Measurements from ENCODE around the gene TGFBR2. TPM values are rescaled to one million over a fixed set of nuclear protein-coding genes. Genes with fewer than 3 reads are reported as not detected.

TGFBR2 gene
- total RNA-seq, 6 donors from 2014 or later: 82.8 to 385 (median 285) TPM

DNA sequence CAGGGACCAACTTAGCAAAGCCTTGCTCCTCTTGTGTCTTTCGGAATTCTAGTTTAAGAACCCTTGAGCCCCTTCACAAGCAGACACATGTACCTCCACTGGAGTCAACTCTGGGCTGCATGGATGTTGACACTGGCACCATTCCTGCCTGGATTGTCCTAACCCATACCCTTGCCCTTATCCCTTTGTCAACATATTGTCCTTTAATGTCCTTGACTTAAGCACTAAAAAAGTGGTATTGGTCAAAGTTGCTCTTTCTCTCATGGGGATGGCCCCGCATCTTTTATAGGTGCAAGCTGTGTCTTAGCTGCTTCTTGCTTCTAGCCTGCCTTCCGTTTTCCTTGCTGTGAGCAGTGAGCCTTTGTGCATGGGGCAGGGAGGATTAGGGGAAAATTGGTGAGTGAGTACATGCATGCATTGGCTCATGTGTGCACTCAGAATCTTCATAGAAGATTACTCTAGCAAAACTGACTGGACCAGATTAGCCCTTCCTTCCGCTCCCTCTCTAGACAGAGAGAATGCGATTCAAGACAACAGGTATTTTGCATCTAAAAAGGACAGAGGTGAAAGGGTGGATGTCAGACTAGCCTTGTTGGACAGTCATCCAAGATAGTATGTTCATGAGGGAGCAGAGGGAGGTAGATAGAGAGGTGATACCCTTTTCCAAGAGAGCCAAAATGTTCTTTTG, 42.4 kb downstream of the TGFBR2 start:
- no peaks in the 10 kb centered on the region for H3K27me3 ChIP-seq
- WGBS, 2 donors: 69 to 77% methylated on average over 5 of the region's 5 CpGs
- peak overlapping the region; percentile 19 to 68 (median 52) for H3K27ac ChIP-seq
- H3K9me3 ChIP-seq: no peaks in the 10 kb centered on the region
- H3K4me3 ChIP-seq: no peak overlapping the region
- TF ChIP-seq EP300 (IDR thresholded peaks at IDR 0.05): no peak
- no peak for TF ChIP-seq POLR2A (IDR thresholded peaks at IDR 0.05)
- TF ChIP-seq, protein P1, sequence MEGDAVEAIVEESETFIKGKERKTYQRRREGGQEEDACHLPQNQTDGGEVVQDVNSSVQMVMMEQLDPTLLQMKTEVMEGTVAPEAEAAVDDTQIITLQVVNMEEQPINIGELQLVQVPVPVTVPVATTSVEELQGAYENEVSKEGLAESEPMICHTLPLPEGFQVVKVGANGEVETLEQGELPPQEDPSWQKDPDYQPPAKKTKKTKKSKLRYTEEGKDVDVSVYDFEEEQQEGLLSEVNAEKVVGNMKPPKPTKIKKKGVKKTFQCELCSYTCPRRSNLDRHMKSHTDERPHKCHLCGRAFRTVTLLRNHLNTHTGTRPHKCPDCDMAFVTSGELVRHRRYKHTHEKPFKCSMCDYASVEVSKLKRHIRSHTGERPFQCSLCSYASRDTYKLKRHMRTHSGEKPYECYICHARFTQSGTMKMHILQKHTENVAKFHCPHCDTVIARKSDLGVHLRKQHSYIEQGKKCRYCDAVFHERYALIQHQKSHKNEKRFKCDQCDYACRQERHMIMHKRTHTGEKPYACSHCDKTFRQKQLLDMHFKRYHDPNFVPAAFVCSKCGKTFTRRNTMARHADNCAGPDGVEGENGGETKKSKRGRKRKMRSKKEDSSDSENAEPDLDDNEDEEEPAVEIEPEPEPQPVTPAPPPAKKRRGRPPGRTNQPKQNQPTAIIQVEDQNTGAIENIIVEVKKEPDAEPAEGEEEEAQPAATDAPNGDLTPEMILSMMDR (IDR thresholded peaks at IDR 0.05): no peak
- no peak for TF ChIP-seq POLR2AphosphoS5 (IDR thresholded peaks at IDR 0.05)
- ATAC-seq (ENCODE audit: low FRiP score in 2 of 2) (no peak), DNase-seq (no peak)
- peaks cover 35 to 90% (median 52%) of the 10 kb centered on the region in 4 donors for H3K36me3 ChIP-seq
- H3K4me1 ChIP-seq: peaks cover 57 to 66% (median 60%) of the 10 kb centered on the region in 4 donors

DNA sequence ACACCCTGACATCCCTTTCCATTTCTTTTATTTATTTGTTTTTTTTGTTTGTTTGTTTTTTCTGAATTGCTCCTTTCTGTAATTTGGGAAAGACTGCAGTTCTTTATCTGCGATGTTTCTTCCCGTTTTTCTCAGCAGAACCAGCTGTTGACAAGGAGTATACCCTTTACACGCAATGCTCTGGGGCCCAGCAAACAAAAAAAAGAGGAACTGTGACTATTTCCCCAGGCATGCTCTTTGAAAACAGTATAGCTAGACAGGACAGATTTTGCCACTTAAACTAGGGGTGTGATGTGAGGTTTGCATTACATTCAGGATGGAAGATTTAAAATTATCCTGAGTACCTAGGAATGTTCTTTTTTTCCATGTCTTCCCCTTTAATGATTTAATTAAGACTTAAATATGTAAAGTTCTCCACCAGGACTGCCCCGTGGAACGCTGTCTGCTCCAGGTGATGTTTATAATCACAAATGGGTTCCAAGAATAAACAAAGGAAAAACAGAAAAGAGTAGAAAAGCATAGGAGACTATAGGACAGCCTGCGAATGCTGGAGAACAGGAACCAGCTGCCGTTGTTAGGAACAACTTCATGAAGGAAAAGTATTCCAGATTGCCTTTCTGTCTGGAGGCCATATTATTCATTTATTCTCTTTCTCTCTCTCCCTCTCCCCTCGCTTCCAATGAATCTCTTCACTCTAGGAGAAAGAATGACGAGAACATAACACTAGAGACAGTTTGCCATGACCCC, 43.3 kb downstream of the TGFBR2 start:
- Histone ChIP-seq H3K9me3 (no peaks in the 10 kb centered on the region), H3K27me3 (no peaks in the 10 kb centered on the region), H3K27ac (peak overlapping the region; percentile 36 to 68 (median 64)), H3K4me1 (peaks cover 57 to 66% (median 58%) of the 10 kb centered on the region in 4 donors), H3K4me3 (no peak overlapping the region), H3K36me3 (peaks cover 34 to 98% (median 59%) of the 10 kb centered on the region in 4 donors)
- TF ChIP-seq POLR2A (IDR thresholded peaks at IDR 0.05) (no peak), EP300 (IDR thresholded peaks at IDR 0.05) (no peak), POLR2AphosphoS5 (IDR thresholded peaks at IDR 0.05) (no peak)
- TF ChIP-seq, protein P1 (IDR thresholded peaks at IDR 0.05): no peak
- WGBS, 2 donors: 52% methylated on average over 9 of the region's 9 CpGs
- DNase-seq: peak in 1 of 2 donors; percentile 49
- ATAC-seq (ENCODE audit: low FRiP score in 2 of 2): peak in 1 of 2 donors; percentile 75

DNA sequence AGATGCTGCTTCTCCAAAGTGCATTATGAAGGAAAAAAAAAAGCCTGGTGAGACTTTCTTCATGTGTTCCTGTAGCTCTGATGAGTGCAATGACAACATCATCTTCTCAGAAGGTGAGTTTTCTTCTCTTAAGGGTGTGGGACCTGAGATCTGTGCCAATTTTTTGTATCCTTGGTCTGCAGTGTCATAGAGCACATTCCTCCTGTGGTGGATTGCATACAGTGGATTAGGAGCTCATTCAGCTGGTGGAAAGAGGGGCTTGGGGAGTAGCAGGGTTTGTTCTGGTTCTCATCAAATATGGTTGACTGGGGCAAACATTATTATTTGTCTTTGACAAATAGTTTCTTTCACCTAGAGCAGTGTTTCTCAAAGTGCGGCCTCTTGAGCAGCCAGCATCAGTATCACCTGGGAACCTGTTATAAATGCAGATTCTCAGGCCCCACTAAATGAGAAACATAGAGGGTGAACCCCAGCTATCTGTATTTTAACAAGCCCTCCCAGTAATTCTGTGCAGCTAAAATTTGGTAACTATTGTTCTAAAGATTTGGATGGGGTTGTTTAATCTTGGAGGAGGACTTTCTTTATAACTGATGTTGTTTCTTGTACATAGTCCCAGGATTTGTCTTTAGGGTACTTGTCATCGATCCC, 44.1 kb downstream of the TGFBR2 start:
- H3K36me3 ChIP-seq: peaks cover 27 to 98% (median 61%) of the 10 kb centered on the region in 4 donors

DNA sequence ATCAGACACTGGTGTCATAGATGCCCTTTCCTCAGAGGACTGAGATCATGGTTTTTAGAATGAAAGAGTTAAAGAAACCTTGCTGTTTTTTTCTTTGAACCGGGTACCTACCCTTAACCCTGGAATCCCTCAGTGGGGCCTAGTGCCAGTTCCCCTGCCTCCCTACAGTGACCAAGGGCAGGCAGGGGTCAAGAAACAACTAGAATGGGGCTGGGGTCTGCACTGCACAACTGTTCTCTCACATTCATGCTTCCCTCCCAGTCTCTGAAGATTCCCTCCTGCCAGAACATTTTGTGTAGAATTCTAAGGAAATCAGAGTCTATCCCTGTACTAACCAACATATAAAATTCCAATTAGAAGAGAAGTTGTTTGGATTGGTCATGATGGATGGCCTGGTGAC, 47.9 kb downstream of the TGFBR2 start:
- peaks cover 18 to 86% (median 51%) of the 10 kb centered on the region in 4 donors for H3K36me3 ChIP-seq
- H3K4me3 ChIP-seq: no peak overlapping the region
- TF ChIP-seq EP300 (IDR thresholded peaks at IDR 0.05) (no peak), POLR2A (IDR thresholded peaks at IDR 0.05) (no peak), POLR2AphosphoS5 (IDR thresholded peaks at IDR 0.05) (no peak)
- TF ChIP-seq, protein P1 (IDR thresholded peaks at IDR 0.05): no peak
- peaks cover 64 to 68% (median 64%) of the 10 kb centered on the region in 4 donors for H3K4me1 ChIP-seq
- no peak for ATAC-seq (ENCODE audit: low FRiP score in 2 of 2)
- H3K27ac ChIP-seq: peak overlapping the region in 3 of 4 donors; percentile 48 to 78 (median 77)
- no peak for DNase-seq
- H3K9me3 ChIP-seq: no peaks in the 10 kb centered on the region
- 75 to 81% methylated on average over 1 of the region's 1 CpG for WGBS, 2 donors
- no peaks in the 10 kb centered on the region for H3K27me3 ChIP-seq

More for the DNA sequence above, 44.1 kb downstream of the TGFBR2 start:
- TF ChIP-seq, protein P1 (IDR thresholded peaks at IDR 0.05): no peak
- TF ChIP-seq EP300 (IDR thresholded peaks at IDR 0.05): no peak
- TF ChIP-seq POLR2A (IDR thresholded peaks at IDR 0.05): no peak
- TF ChIP-seq POLR2AphosphoS5 (IDR thresholded peaks at IDR 0.05): no peak
- DNase-seq (no peak), ATAC-seq (ENCODE audit: low FRiP score in 2 of 2) (no peak)
- WGBS, 2 donors: 88 to 89% methylated on average over 2 of the region's 2 CpGs
- Histone ChIP-seq H3K9me3 (no peaks in the 10 kb centered on the region), H3K27ac (peak overlapping the region; percentile 27 to 68 (median 64)), H3K4me1 (peaks cover 59 to 66% (median 62%) of the 10 kb centered on the region in 4 donors), H3K4me3 (no peak overlapping the region), H3K27me3 (no peaks in the 10 kb centered on the region)
